RWPE2 (cell line): ENCODE measurements around the gene ADAM10.

ENCODE experiments used
- ATAC-seq: fragments of 200-7000 bp; cut with Tn5 transposase; 3 replicates; pipeline ENCODE4 v1.9.1; 2021; ENCODE audit warnings: low read depth
- DNase-seq: peaks from one replicate; pipeline ENCODE4 v3.0.0-alpha.2; 2020; ENCODE audit warnings: low spot score
- H3K27ac ChIP-seq: fragments of 450-650 bp; 2 replicates; pipeline ENCODE4 v1.5.1; 2017; ENCODE audit warnings: mild to moderate bottlenecking; ENCODE audit not compliant: poor library complexity, severe bottlenecking
- H3K27me3 ChIP-seq: fragments of 250-450 bp; sonication (Bioruptor Pico); 2 replicates; pipeline ENCODE4 v1.5.1; 2021; ENCODE audit warnings: mild to moderate bottlenecking, moderate library complexity; ENCODE audit not compliant: insufficient read depth, poor library complexity, severe bottlenecking
- H3K36me3 ChIP-seq: fragments of 250-450 bp; sonication (Bioruptor Pico); 2 replicates; pipeline ENCODE4 v1.5.1; 2020; ENCODE audit warnings: low read depth, mild to moderate bottlenecking, moderate library complexity
- H3K4me1 ChIP-seq: fragments of 250-450 bp; sonication (Bioruptor Pico); 2 replicates; pipeline ENCODE4 v1.5.1; 2021; ENCODE audit warnings: mild to moderate bottlenecking, moderate library complexity; ENCODE audit not compliant: insufficient read depth, poor library complexity, severe bottlenecking
- H3K4me3 ChIP-seq: fragments of 250-450 bp; sonication (Bioruptor Pico); 2 replicates; pipeline ENCODE4 v1.5.1; 2021; ENCODE audit warnings: mild to moderate bottlenecking, moderate library complexity; ENCODE audit not compliant: severe bottlenecking
- H3K9me3 ChIP-seq: fragments of 250-450 bp; sonication (Bioruptor Pico); 2 replicates; pipeline ENCODE4 v1.5.1; 2021; ENCODE audit warnings: mild to moderate bottlenecking, moderate library complexity; ENCODE audit not compliant: severe bottlenecking
- TF ChIP-seq, protein P1 (sequence below): fragments of 450-650 bp; IDR thresholded peaks from one replicate; pipeline ENCODE4 v1.5.1; 2017; ENCODE audit warnings: mild to moderate bottlenecking, moderate library complexity; ENCODE audit not compliant: poor library complexity, severe bottlenecking

Gene ADAM10

DNA sequence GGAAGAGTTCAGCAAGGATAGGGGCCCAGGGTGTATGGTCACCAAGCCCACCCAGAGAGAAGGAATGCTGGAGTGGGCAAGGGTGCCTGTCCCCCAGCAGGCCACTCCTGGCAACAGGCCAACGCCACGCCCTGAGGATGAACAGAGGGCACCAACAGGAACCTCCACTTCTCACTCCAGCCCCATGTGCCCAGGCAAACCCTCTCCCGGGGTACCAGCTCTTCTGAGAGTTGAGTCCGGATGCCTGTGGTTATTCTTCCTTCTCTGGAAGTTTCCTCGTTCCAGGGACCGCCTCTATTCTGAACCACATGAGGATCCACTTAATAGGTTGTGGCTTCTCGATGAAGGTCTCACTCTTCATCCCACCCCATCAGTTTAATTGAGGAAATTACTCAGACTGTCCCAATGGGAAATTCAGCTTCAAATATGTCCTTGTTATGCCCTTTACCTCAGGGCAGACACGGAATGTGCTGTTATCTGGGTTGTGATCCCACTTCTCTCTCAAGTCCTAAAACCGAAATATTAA is 203.4 kb downstream of the ADAM10 start:
- Histone ChIP-seq H3K4me3 (no peak overlapping the region), H3K27me3 (no peaks in the 10 kb centered on the region), H3K27ac (no peak overlapping the region), H3K36me3 (no peaks in the 10 kb centered on the region), H3K9me3 (no peaks in the 10 kb centered on the region), H3K4me1 (peaks cover 16% of the 10 kb centered on the region)
- ATAC-seq (no peak), DNase-seq (no peak)
- TF ChIP-seq, protein P1, sequence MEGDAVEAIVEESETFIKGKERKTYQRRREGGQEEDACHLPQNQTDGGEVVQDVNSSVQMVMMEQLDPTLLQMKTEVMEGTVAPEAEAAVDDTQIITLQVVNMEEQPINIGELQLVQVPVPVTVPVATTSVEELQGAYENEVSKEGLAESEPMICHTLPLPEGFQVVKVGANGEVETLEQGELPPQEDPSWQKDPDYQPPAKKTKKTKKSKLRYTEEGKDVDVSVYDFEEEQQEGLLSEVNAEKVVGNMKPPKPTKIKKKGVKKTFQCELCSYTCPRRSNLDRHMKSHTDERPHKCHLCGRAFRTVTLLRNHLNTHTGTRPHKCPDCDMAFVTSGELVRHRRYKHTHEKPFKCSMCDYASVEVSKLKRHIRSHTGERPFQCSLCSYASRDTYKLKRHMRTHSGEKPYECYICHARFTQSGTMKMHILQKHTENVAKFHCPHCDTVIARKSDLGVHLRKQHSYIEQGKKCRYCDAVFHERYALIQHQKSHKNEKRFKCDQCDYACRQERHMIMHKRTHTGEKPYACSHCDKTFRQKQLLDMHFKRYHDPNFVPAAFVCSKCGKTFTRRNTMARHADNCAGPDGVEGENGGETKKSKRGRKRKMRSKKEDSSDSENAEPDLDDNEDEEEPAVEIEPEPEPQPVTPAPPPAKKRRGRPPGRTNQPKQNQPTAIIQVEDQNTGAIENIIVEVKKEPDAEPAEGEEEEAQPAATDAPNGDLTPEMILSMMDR, result no peak

DNA sequence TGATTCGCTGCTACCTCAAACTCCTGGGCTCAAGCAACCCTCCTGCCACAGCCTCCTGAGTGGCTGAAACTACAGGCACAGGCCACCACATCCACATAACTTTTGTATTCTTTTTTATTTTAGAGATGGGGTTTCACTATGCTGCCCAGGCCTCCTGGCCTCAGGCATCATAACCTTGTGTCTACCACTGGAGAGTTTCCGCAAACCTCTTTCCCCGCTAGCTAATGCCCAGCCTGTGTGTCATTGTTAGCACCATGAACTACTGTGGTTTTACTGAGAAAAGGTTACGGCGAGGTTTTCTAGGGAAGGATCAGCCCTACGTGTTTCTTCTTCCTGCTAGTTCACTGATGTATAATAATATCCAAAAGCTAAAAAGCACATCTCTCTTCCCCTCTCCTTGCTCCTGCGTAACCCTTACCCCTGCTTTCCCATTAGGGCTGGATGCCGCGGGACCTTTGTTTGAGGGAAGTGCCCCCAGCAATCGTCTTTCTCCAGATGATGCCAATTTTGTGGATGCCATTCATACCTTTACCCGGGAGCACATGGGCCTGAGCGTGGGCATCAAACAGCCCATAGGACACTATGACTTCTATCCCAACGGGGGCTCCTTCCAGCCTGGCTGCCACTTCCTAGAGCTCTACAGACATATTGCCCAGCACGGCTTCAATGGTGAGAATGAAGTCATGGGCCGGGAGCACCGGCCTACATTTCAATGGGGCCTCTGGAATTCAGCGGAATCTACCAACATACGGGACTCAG is 204.0 kb downstream of the ADAM10 start:
- TF ChIP-seq, protein P1, result no peak
- no peaks in the 10 kb centered on the region for H3K36me3 ChIP-seq
- H3K4me1 ChIP-seq, result peaks cover 14% of the 10 kb centered on the region
- H3K4me3 ChIP-seq, result no peak overlapping the region
- no peak overlapping the region for H3K27ac ChIP-seq
- DNase-seq, result no peak
- ATAC-seq, result no peak
- H3K27me3 ChIP-seq, result no peaks in the 10 kb centered on the region
- H3K9me3 ChIP-seq, result no peaks in the 10 kb centered on the region

DNA sequence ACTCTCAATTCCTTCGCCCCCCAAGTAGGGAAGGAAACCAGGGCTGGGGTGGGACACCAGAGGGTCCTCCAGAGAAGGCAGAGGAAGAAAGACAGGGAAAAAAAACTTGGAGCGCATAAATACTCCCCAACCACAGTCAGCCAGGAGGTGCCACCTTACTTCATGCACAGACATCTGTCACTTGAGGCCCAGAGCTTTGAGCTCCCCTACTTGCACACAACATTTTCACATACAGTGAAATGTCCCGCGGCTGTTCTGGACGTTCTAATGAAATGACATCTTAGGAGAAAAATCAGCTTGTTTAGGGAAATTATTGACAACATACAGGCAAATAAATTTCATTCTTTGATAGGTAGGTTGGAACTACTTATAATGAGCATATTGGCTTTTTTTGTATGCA is 204.8 kb downstream of the ADAM10 start:
- no peaks in the 10 kb centered on the region for H3K9me3 ChIP-seq
- TF ChIP-seq, protein P1, result no peak
- ATAC-seq, result no peak
- no peak overlapping the region for H3K4me3 ChIP-seq
- no peaks in the 10 kb centered on the region for H3K36me3 ChIP-seq
- DNase-seq, result no peak
- no peak overlapping the region for H3K27ac ChIP-seq
- peaks cover 14% of the 10 kb centered on the region for H3K4me1 ChIP-seq
- H3K27me3 ChIP-seq, result no peaks in the 10 kb centered on the region

DNA sequence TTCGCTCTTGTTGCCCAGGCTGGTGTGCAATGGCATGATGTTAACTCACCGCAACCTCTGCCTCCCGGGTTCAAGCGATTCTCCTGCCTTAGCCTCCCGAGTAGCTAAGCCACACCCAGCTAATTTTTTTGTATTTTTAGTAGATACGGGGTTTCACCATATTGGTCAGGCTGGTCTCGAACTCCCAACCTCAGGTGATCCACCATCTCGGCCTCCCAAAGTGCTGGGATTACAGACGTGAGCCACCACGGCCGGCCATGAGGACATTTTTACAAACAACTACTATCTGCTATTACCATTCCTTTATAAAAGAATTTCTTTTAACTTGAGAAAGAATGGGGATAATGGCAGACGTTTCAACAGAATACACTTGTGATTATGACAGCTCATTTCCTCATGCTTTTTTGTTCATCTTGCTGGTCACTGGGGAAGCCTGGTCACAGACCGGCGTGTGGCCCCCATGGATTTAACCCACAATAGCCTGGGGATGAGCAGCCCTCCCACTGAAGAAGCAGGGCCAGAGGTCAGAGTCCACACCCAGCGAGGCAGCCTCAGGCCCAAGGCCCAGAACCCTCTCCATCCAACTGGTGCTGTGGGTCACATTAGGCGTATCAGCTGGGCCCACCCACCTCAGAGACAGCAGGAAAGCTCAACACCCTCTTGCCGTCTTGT is 205.7 kb downstream of the ADAM10 start:
- Histone ChIP-seq H3K4me1 (peaks cover 14% of the 10 kb centered on the region), H3K4me3 (no peak overlapping the region), H3K36me3 (no peaks in the 10 kb centered on the region), H3K27me3 (no peaks in the 10 kb centered on the region), H3K27ac (no peak overlapping the region), H3K9me3 (no peaks in the 10 kb centered on the region)
- TF ChIP-seq, protein P1, result no peak
- no peak for ATAC-seq
- DNase-seq, result no peak
